ENCODE data around the gene KIF6.
A peak's percentile ranks its signal among the peaks of the same experiment; 100 is the strongest.

The KIF6 gene

DNA sequence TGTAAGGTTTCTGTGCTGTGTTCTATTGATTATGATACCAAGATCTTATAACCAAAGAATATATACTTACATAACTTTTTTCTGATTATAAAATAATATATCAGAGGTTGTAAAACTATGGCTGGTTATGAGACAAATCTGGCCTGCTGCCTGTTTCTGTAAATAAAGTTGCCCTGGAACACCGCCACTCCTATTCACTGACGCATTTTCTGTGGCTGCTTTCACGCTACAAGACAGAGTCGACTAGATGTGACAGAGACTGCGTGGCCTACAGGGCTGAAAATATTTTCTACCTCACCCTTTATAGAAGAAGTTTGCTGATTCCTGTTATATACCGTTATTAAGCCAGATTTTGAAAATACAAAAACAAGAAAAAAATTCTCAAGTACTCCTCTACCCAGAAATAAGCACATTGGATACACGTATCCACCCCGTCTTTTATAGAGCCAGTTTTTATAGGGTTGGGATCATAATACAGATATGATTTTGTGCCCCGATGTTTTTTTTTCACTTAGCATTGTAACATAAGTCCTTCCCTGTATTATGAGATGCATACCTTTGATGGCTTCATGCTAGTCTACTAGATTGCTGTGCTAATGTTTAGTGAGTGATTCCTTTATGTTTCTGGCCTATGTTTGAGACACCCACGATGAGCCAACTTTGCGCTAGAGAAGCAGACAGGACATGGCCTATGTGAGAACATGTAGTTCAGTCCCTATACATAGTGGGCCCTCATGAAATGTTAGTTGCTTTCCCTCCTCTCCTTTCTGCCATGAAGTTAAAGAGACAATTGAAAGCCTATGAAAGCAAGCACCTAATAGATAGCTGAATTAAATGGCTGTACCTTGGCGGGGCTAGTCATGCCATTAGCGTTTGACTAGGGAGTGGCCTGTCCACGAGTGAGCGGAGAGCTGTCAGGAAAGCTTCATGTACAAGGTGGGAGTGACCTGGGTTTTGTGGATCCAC, 304.6 kb downstream of the KIF6 start:
- TF ChIP-seq, protein P1, sequence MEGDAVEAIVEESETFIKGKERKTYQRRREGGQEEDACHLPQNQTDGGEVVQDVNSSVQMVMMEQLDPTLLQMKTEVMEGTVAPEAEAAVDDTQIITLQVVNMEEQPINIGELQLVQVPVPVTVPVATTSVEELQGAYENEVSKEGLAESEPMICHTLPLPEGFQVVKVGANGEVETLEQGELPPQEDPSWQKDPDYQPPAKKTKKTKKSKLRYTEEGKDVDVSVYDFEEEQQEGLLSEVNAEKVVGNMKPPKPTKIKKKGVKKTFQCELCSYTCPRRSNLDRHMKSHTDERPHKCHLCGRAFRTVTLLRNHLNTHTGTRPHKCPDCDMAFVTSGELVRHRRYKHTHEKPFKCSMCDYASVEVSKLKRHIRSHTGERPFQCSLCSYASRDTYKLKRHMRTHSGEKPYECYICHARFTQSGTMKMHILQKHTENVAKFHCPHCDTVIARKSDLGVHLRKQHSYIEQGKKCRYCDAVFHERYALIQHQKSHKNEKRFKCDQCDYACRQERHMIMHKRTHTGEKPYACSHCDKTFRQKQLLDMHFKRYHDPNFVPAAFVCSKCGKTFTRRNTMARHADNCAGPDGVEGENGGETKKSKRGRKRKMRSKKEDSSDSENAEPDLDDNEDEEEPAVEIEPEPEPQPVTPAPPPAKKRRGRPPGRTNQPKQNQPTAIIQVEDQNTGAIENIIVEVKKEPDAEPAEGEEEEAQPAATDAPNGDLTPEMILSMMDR (conservative IDR thresholded peaks at IDR 0.05; ENCODE audit: low read depth, low read length), result no peak
- DNase-seq (ENCODE audit: low read depth), result no peak

GRCh38 chr6:39419607-39420006, 305.6 kb downstream of the KIF6 start:
- no peak overlapping the region for H3K4me3 ChIP-seq (ENCODE audit: low read length)
- DNase-seq (ENCODE audit: low read depth), result no peak
- TF ChIP-seq, protein P1 (conservative IDR thresholded peaks at IDR 0.05; ENCODE audit: low read depth, low read length), result no peak

More for the DNA sequence above, 304.6 kb downstream of the KIF6 start:
- no peak overlapping the region for H3K4me3 ChIP-seq (ENCODE audit: low read length)

GRCh38 chr6:39417440-39417839, 307.8 kb downstream of the KIF6 start:
- TF ChIP-seq, protein P1 (conservative IDR thresholded peaks at IDR 0.05; ENCODE audit: low read depth, low read length), result no peak
- no peak overlapping the region for H3K4me3 ChIP-seq (ENCODE audit: low read length)
- DNase-seq (ENCODE audit: low read depth), result no peak

DNA sequence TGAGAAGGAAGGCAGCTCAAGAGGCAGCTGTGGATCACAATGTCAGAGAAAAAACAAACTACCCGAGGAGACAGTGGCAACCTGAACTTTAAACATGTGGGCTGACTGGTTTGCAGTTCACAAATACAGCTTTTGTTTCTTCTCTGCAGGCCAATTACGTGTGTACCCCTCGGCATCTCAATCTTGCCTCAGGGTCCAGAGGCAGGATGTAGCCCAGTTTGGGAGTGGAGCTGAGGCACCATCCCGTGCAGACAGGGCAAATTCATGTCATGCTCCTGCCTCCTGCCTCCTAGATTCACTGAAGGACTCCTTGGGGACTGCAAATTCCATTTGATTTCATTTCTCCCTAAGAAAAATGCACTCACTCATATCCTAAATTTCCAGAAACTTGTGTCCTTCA, 308.5 kb downstream of the KIF6 start:
- H3K4me3 ChIP-seq (ENCODE audit: low read length), result no peak overlapping the region
- TF ChIP-seq, protein P1 (conservative IDR thresholded peaks at IDR 0.05; ENCODE audit: low read depth, low read length), result no peak
- peak; percentile 73 for DNase-seq (ENCODE audit: low read depth)

DNA sequence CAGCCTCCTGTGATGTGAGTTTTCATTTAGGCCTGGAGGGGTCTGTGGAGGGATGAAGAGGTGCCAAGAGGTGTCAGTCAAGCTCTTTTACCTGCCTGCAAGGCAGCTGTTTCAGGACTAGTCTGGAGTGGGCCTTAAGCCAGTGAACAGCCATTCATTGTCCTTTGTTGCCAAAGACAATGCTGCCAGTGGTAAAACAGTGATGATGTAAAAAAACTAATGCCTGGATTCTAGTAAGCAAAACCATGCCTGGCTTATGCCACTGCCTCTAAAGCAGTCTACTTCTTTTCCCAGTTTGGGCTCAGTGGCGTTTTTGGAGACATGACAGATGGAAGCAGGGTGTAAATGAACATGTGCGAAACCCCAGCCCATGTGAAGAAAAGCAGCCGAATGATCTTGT, 309.2 kb downstream of the KIF6 start:
- no peak overlapping the region for H3K4me3 ChIP-seq (ENCODE audit: low read length)
- TF ChIP-seq, protein P1 (conservative IDR thresholded peaks at IDR 0.05; ENCODE audit: low read depth, low read length), result no peak
- DNase-seq (ENCODE audit: low read depth), result no peak

GRCh38 chr6:39415482-39415881, 309.7 kb downstream of the KIF6 start:
- H3K4me3 ChIP-seq (ENCODE audit: low read length), result no peak overlapping the region
- no peak for DNase-seq (ENCODE audit: low read depth)
- TF ChIP-seq, protein P1 (conservative IDR thresholded peaks at IDR 0.05; ENCODE audit: low read depth, low read length), result no peak

DNA sequence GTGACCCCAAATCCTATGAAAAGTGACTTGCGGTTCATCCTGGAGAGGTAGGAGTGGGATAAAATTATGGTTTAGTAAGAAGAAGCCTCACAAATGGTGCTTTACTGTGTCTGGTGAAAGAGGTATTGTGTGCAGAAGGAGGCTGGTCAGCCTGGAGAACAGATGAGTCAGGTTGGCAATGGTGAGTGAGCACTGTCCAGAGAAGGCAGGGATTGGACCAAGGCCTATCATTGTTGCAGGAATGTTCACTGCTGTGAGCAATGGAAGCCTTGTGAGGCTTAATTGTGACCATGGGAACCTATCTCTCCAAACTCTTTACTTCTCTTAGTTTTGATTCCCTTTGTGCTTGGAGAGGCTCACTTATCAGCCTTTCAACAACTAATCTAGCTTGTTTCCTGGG, 313.7 kb downstream of the KIF6 start:
- no peak overlapping the region for H3K4me3 ChIP-seq (ENCODE audit: low read length)
- no peak for DNase-seq (ENCODE audit: low read depth)
- TF ChIP-seq, protein P1 (conservative IDR thresholded peaks at IDR 0.05; ENCODE audit: low read depth, low read length), result no peak
